IPS-NIHi11 (cell line): Measurements from ENCODE around the gene ATAT1.

Source experiments
- DNase-seq: peaks from one replicate; pipeline ENCODE4 v3.0.0; 2012; ENCODE audit warnings: mixed read lengths, low spot score

Gene ATAT1

GRCh38 chr6:30613251-30614043 lies 13.2 kb upstream of the ATAT1 start:
- no peak for DNase-seq

DNA sequence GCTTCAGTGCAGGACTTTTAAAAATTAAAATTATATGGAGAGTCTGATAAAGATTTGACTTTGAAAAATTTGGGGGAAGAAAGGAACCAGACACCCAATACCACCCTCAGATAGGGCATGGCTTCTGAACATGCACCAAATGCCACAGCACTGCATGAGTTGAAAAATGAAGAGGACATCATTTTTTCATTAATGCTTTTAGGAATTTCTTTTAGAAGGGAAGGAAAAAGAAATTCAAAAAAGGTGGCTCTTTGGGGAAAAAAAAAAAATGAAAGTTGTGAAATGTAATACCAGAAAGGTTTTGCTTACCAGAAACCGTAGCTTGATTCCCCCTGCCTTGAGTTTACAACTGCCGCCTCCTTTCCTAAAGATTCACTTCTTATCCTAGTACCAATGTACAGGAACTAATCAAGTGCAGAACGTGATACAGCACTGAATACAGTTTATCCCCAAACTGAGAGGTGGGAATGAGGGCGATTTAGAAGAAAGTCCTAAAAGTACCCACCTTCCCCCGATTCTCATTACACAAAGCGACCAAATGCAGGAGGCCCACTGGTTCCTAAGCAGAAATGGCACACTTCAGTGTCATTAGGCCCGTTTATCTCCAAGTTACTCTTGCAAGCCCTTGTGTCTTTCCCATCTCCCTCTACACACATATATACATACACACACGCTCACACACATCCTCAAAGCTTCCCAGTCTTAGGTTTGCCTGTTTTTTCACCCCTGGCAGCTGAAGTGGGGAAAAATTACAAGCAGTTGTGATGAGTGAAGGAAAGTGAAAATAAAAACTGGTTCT lies 12.4 kb upstream of the ATAT1 start:
- no peak for DNase-seq

DNA sequence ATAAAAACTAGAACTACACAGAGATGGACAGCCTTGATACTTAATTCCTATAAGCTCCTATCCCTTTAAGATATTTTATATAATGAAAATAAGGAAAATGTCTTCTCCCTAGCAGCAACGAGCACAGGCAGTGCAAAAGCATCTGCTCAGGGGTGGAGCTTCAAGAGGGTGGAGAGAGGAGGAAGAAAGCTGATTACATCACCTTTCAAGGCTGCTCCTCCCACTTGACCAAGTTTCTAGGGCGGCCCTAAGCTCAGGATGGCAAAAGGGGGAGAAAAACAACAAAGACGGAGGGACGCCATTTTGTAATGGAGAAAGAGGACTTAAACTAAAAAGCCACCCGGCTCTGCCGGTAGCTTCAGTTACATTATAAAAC lies 11.8 kb upstream of the ATAT1 start:
- peak; percentile 74 for DNase-seq

GRCh38 chr6:30615219-30615957 lies 11.3 kb upstream of the ATAT1 start:
- no peak for DNase-seq

- no peak for DNase-seq
Observed at GRCh38 chr6:30615958-30616810, 10.5 kb upstream of the ATAT1 start.

DNA sequence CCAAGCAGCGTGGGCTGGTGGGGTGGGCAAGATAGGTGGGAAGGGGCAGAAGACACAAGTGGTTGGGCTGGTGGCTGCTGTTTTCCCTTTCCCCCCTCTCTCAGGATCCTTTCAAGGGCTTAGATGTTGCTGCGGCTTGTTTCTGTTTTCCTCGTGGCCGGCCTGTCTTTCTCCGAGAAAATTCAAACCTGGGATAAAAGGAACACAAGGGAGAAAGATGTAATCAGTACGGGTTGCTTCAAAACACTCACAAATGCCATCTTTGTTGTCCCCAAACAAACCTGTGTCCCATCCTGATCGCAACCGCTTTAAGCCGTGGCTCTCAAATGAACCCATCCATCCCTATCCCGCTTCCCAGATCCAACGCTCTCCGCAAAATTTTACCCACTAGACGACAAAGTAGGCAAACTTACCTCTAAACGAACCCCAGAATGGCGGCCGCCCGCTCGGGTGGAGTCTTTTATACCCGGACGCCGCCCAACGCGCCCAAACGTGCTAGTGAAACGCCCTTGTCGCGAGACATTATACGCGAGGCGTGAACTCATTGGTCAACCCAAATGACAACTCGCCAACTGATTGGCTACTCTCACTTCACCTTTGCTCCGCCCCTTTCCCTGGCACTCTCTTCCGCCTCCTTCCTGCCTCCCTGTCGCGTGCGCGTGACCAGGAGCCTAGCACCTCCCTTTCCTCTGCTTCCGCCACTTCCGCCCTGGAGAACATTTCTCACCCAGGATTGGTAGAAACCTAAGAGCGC lies 9.7 kb upstream of the ATAT1 start, which contains the start of gene PPP1R10:
Gene PPP1R10 (minus strand): TSS at position 433 of the 754 bp plus-strand sequence. CDS start 7,299 bp downstream, outside the sequence.
- DNase-seq: peak; percentile 88

GRCh38 chr6:30617565-30618269 lies 9.0 kb upstream of the ATAT1 start, which contains the start of gene MRPS18B:
TSS of gene MRPS18B (plus strand) at chr6:30617840. CDS start at chr6:30617866, 26 bp downstream.
- peak; percentile 88 for DNase-seq

DNA sequence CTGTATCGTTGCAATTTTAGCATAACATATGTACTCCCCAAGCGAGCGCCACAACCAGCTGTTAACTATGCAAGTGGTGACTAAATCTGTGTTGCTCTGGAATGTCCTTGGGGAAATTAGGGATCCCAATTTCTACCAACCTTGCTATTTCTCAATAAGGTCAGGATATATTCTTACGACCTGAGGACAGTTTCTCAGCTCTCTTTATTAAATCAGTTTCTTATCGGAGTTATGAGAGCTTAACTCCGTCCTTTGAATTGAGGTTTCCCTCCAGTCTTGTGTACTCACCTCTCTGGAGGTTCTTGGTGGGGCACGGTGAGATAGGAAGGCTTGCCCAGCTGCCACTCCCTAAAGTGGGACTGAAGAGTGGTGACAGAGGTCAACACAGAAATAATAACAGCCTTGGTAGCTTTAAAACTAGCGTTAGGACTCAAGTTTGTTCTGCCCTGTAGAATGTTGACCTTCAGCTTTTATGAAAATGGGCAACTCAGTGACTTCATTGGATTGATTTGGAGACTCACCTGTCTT lies 8.3 kb upstream of the ATAT1 start:
- no peak for DNase-seq

- no peak for DNase-seq
Observed at GRCh38 chr6:30619561-30619960, 7.1 kb upstream of the ATAT1 start.

DNA sequence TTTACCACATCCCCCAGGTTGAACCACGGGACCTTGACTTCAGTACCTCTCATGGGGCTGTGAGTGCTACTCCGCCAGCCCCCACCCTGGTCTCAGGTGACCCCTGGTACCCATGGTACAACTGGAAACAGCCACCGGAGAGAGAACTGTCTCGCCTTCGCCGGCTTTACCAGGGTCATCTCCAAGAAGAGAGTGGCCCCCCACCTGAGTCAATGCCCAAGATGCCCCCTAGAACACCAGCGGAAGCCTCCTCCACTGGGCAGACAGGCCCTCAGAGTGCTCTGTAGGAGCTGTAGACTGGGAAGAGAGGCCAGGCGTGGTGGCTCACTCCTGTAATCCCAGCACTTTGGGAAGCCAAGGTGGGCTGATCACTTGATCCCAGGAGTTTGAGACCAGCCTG lies 1.2 kb upstream of the ATAT1 start:
- no peak for DNase-seq

- no peak for DNase-seq
Observed at GRCh38 chr6:30635834-30636233, 9.2 kb downstream of the ATAT1 start.

DNA sequence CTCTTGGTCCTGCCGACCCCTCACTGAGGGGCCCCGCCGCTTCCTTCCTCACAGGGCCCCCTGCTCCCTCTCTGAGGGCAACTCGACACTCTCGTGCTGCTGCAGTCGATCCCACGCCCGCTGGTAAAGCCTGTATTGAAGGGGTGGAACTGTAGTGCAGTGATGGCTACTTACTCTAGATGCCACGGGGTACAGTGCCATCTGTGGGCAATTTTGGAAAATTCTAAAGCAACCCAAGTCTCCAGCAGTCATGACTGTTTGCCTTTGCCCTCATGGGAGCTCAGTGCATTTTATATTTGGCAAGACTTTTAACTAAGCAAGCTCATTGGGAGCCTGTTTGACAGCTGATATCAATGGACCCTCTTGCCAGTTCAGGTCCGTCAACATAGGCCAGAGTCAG lies 13.8 kb downstream of the ATAT1 start:
- DNase-seq: no peak

GRCh38 chr6:30641048-30641447 lies 14.4 kb downstream of the ATAT1 start:
- no peak for DNase-seq

DNA sequence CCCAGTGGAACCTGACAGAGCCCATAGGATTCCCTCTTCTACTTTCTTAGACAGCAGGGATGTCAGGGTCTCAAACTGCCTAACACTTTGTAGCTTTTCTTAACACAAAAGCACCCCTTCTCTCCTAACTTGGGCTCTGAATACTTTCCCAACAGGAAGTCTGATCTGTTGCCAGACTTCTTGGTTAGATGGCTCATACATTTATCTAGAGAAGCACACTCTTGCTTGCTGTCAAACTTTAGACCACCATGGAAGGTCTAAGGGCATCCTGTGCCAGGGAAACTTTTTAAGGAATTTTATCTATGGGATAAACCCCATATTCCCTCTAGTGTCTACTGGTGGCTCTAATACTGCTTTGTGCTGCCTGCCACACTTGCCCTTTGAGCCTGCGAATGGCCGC lies 17.0 kb downstream of the ATAT1 start:
- no peak for DNase-seq

GRCh38 chr6:30644769-30645168 lies 18.1 kb downstream of the ATAT1 start:
- DNase-seq: no peak

GRCh38 chr6:30645989-30646388 lies 19.3 kb downstream of the ATAT1 start:
- no peak for DNase-seq

- peak; percentile 97 for DNase-seq
Observed at GRCh38 chr6:30646450-30647241, 20.0 kb downstream of the ATAT1 start, which contains the start of gene C6orf136. TSS of gene C6orf136 (plus strand) at chr6:30647133. CDS start at chr6:30647232, 99 bp downstream.

DNA sequence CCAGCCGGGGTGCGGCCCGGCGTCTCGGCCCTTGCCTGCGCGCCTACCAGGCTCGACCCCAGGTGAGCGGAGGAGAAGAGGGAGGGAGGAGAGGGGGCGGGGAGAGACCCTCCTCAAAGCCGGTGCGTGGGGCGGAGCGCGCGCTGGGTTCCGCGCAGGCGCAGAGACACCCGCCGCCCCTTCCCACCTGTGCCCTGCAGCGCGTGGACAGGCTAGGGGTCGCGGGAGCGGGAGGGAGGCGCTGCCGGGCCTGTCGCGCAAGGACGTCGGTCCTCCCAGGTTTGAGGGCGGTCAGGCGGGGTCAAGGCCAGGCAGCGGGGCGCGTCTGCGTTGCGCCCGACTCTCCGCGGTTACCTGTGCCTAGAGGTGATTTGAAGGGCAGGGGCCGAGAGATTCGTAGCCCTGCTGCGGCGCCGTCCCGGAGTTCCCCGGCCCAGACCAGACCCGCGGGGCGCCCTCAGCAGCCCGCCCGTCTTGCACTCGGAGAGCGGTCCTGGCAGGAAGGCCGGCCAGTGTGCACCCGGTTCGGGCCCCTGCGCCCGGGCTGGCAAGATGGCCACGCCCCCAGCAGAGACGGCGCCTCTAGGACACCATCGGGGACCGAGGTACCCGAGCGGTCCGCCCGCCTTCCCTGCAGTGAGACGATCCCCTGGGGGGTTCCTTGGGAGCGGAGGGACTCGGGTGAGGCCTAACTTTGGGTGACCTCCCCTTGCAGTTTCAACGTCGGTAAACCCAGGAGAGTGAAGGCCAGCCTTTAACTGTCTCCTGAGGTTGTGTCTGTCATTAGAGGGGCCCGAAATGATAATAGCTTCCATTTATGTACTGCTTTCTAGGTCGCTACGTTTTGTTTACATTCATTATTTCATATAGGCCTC lies 20.8 kb downstream of the ATAT1 start:
- peak; percentile 95 for DNase-seq
